PC-3 (cell line): ENCODE measurements around the gene MCTP2. TPM values are rescaled to one million over a fixed set of nuclear protein-coding genes. Genes with fewer than 3 reads are reported as not detected.

Experiments
- ATAC-seq: fragments of 200-7000 bp; cut with Tn5 transposase; 2 replicates; pipeline ENCODE4 v1.9.1; 2020; ENCODE audit warnings: mild to moderate bottlenecking, moderate library complexity
- BruUV-seq: library from RNA; stranded (reverse); fragments of 400-500 nt; replicated peaks from 2 replicates; lab custom pipeline; 2021; lab: Mats Ljungman, UMichigan
- CTCF ChIA-PET: fragments of 300-600 bp; sonication (Branson Sonifier 250); formaldehyde crosslinking; loops from one replicate; lab custom pipeline; 2022; ENCODE audit warnings: antibody characterized with exemption; lab: Charles Lee
- POLR2A ChIA-PET: fragments of 300-600 bp; sonication (Branson Sonifier 250); formaldehyde crosslinking; loops from one replicate; lab custom pipeline; 2022; ENCODE audit warnings: antibody characterized with exemption; ENCODE audit not compliant: unreplicated experiment; lab: Charles Lee
- DNase-seq: peaks from one replicate; pipeline ENCODE4 v3.0.0-alpha.2; 2015
- H2AFZ ChIP-seq: fragments of 300-600 bp; sonication (generic); 2 replicates; pipeline ENCODE4 v1.6.0; 2016; ENCODE audit warnings: antibody characterized with exemption, low read length
- H3F3A ChIP-seq: fragments of 300-600 bp; sonication (generic); one replicate; pipeline ENCODE4 v1.6.0; 2017; ENCODE audit warnings: antibody characterized with exemption, low read length, control low read depth, mild to moderate bottlenecking; ENCODE audit not compliant: unreplicated experiment
- H3K27ac ChIP-seq: fragments of 300-600 bp; sonication (generic); 2 replicates; pipeline ENCODE4 v1.5.1; 2016; ENCODE audit warnings: mild to moderate bottlenecking, low read length
- H3K27me3 ChIP-seq: fragments of 300-600 bp; sonication (generic); 2 replicates; pipeline ENCODE4 v1.6.1; 2016; ENCODE audit warnings: low read length, mixed read lengths
- H3K36me3 ChIP-seq: fragments of 300-600 bp; sonication (generic); 2 replicates; pipeline ENCODE4 v1.6.1; 2016; ENCODE audit warnings: low read depth, mixed run types, low read length, mixed read lengths
- H3K4me1 ChIP-seq: fragments of 300-600 bp; sonication (generic); 2 replicates; pipeline ENCODE4 v1.5.1; 2016; ENCODE audit warnings: low read length; ENCODE audit not compliant: insufficient read depth
- H3K4me2 ChIP-seq: fragments of 300-600 bp; sonication (generic); 2 replicates; pipeline ENCODE4 v1.6.0; 2016; ENCODE audit warnings: low read length
- H3K4me3 ChIP-seq: fragments of 300-600 bp; sonication (generic); 2 replicates; pipeline ENCODE4 v1.5.1; 2016; ENCODE audit warnings: mild to moderate bottlenecking, low read length, mixed read lengths
- H3K79me2 ChIP-seq: fragments of 300-600 bp; sonication (generic); 2 replicates; pipeline ENCODE4 v1.6.1; 2017; ENCODE audit warnings: low read length, mixed read lengths
- H3K9ac ChIP-seq: fragments of 300-600 bp; sonication (generic); 2 replicates; pipeline ENCODE4 v1.6.0; 2016; ENCODE audit warnings: mild to moderate bottlenecking, low read length
- H3K9me2 ChIP-seq: fragments of 300-600 bp; sonication (generic); replicated peaks from 2 replicates; pipeline ENCODE4 v1.6.1; 2016; ENCODE audit warnings: mixed run types, low read length, mixed read lengths
- H3K9me3 ChIP-seq: fragments of 300-600 bp; sonication (generic); 2 replicates; pipeline ENCODE4 v1.6.1; 2016; ENCODE audit warnings: low read length, mixed read lengths
- H4K20me1 ChIP-seq: fragments of 300-600 bp; sonication (generic); 2 replicates; pipeline ENCODE4 v1.6.1; 2016; ENCODE audit warnings: low read length, mixed read lengths
- EZH2 ChIP-seq: fragments of 300-600 bp; sonication (generic); IDR thresholded peaks from one replicate; pipeline ENCODE4 v1.6.1; 2017; ENCODE audit warnings: antibody characterized with exemption, mild to moderate bottlenecking, low read length; ENCODE audit not compliant: unreplicated experiment
- EZH2phosphoT487 ChIP-seq: fragments of 300-600 bp; sonication (generic); IDR thresholded peaks from 2 replicates; pipeline ENCODE4 v1.6.1; 2018; ENCODE audit warnings: mild to moderate bottlenecking, antibody characterized with exemption, low read length, borderline replicate concordance
- intact Hi-C: fragments of 100-400 bp; cut with micrococcal nuclease; formaldehyde crosslinking; loops from 2 replicates; pipeline ENCODE4 v1.9.0; 2023
- total RNA-seq: library from RNA; depleted of rRNA; stranded (reverse); fragments of >200 nt; gene quantifications from 2 replicates; pipeline ENCODE4 v1.2.3, GENCODE V29; 2014
- TF ChIP-seq, protein P1 (sequence below): fragments of 300-600 bp; sonication (generic); conservative IDR thresholded peaks from 2 replicates; pipeline ENCODE4 v1.5.1; 2017; ENCODE audit warnings: antibody characterized with exemption, low read depth, mild to moderate bottlenecking, low read length

MCTP2 gene
- total RNA-seq, 1 experiment from 2014 or later: 6.2 TPM

DNA sequence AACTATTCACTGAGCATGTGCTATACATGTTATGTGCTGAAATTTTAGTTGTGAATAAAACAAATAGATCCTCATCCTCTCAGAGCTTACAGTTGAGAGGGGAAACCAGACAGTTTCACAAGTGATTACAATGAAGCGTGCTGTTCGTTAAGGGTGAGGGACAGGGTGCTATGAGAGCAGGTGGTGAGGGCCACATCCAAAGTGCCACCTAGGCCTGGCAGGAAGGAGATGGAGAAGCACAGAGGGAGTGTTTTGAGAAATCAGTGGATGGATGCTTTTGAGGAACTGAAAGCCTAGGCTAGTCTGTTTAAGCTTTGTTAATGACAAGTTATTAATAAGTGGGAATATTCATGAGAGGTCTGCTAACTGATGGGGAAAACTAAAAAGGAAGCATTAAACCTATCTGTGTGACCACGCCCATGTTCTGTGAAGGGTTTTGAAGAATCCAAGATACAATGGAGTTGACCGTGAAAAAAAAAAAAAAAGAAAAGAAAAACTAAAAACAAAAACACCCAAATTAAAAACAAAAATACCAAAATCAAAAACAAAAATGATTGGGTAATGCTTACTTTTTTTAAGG lies 7.3 kb downstream of the MCTP2 start:
- Histone ChIP-seq H3K27me3 (no peaks in the 10 kb centered on the region), H3K27ac (peak overlapping the region; percentile 89), H3K36me3 (no peaks in the 10 kb centered on the region), H3K9ac (peak overlapping the region; percentile 42), H3K9me2 (no peaks in the 10 kb centered on the region), H3K4me2 (peak overlapping the region; percentile 52), H3K9me3 (no peaks in the 10 kb centered on the region), H3K4me1 (peaks cover 37% of the 10 kb centered on the region), H3K79me2 (peaks cover 22% of the 10 kb centered on the region; the same call in 1 of the 2 replicates), H4K20me1 (no peaks in the 10 kb centered on the region), H2AFZ (no peak overlapping the region), H3F3A (peaks cover 3% of the 10 kb centered on the region), H3K4me3 (no peak overlapping the region)
- BruUV-seq: no TSS peak
- ATAC-seq: no peak
- ChIA-PET CTCF (no interaction called here), POLR2A (no interaction called here)
- intact Hi-C loops: no loop called here
- TF ChIP-seq EZH2 (no peak), EZH2phosphoT487 (no peak)
- TF ChIP-seq, protein P1, sequence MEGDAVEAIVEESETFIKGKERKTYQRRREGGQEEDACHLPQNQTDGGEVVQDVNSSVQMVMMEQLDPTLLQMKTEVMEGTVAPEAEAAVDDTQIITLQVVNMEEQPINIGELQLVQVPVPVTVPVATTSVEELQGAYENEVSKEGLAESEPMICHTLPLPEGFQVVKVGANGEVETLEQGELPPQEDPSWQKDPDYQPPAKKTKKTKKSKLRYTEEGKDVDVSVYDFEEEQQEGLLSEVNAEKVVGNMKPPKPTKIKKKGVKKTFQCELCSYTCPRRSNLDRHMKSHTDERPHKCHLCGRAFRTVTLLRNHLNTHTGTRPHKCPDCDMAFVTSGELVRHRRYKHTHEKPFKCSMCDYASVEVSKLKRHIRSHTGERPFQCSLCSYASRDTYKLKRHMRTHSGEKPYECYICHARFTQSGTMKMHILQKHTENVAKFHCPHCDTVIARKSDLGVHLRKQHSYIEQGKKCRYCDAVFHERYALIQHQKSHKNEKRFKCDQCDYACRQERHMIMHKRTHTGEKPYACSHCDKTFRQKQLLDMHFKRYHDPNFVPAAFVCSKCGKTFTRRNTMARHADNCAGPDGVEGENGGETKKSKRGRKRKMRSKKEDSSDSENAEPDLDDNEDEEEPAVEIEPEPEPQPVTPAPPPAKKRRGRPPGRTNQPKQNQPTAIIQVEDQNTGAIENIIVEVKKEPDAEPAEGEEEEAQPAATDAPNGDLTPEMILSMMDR: no peak
- DNase-seq: no peak

DNA sequence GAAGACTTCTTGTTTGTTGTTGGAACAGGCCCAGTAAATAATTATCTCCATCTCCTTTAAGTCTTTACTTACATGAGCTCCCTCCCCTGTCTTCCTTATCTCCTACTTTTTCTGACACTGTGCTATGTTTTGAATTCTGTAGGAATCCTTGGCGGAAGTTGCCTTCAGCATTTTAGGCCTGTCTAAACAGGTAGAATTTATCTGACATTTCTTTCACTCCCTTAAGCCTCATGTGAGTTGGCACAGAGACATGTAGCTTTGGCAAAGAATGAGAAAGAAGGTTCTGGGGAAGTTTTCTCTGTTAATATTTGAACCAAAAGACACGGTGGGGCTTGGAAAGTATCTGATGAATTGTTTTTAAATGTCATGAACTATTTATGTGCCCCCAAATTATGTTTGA lies 8.1 kb downstream of the MCTP2 start:
- Histone ChIP-seq H3K9me3 (no peaks in the 10 kb centered on the region), H3K27ac (no peak overlapping the region; the same call in 1 of the 2 replicates), H3K4me2 (no peak overlapping the region), H3K9me2 (no peaks in the 10 kb centered on the region), H3K27me3 (no peaks in the 10 kb centered on the region), H3K4me3 (no peak overlapping the region), H3K9ac (no peak overlapping the region), H3K79me2 (peaks cover 15% of the 10 kb centered on the region; the same call in 1 of the 2 replicates), H4K20me1 (no peaks in the 10 kb centered on the region), H3F3A (peaks cover 3% of the 10 kb centered on the region), H3K4me1 (peaks cover 33% of the 10 kb centered on the region), H2AFZ (no peak overlapping the region), H3K36me3 (no peaks in the 10 kb centered on the region)
- no TSS peak for BruUV-seq
- no peak for ATAC-seq
- intact Hi-C loops: no loop called here
- no peak for DNase-seq
- ChIA-PET POLR2A (no interaction called here), CTCF (no interaction called here)
- TF ChIP-seq EZH2 (no peak), EZH2phosphoT487 (no peak)
- TF ChIP-seq, protein P1: no peak

- Histone ChIP-seq H3K79me2 (0 out of 2 replicates have a peak, but pooled peaks cover 11% of the 10 kb centered on the region), H3K27me3 (no peaks in the 10 kb centered on the region), H3K36me3 (no peaks in the 10 kb centered on the region), H3K9ac (no peak overlapping the region), H3K9me2 (no peaks in the 10 kb centered on the region), H3F3A (peaks cover 3% of the 10 kb centered on the region), H3K27ac (no peak overlapping the region), H4K20me1 (no peaks in the 10 kb centered on the region), H3K9me3 (no peaks in the 10 kb centered on the region), H3K4me1 (peaks cover 33% of the 10 kb centered on the region), H3K4me2 (no peak overlapping the region), H3K4me3 (no peak overlapping the region), H2AFZ (no peak overlapping the region)
- BruUV-seq: no TSS peak
- POLR2A ChIA-PET: no interaction called here
- no peak for DNase-seq
- CTCF ChIA-PET: no interaction called here
- intact Hi-C loops: no loop called here
- no peak for ATAC-seq
- TF ChIP-seq EZH2 (no peak), EZH2phosphoT487 (no peak)
- TF ChIP-seq, protein P1: no peak
Observed at GRCh38 chr15:94240480-94240879, 9.1 kb downstream of the MCTP2 start.
